SK-MEL-5 (cell line): ENCODE results near the gene PLEKHN1. TPM values are rescaled to one million over a fixed set of nuclear protein-coding genes. Genes with fewer than 3 reads are reported as not detected.

Experiments used
- DNase-seq: peaks from one replicate; pipeline ENCODE4 v3.0.0-alpha.2; 2016; ENCODE audit warnings: low read depth, low spot score
- in situ Hi-C: cut with HindIII; loops from 2 replicates; pipeline ENCODE4 v1.10.0; 2016; ENCODE audit warnings: low sequenced_read_pairs, high pct_unique_total_duplicates, low pct_unique_long_range_greater_than_20kb
- total RNA-seq: library from RNA; depleted of rRNA; stranded (reverse); fragments of >200 nt; shearing (Covaris generic); gene quantifications from 2 replicates; pipeline ENCODE4 v1.2.3, GENCODE V29; 2014

Gene PLEKHN1
- total RNA-seq, 1 experiment from 2014 or later: 0.03 TPM

DNA sequence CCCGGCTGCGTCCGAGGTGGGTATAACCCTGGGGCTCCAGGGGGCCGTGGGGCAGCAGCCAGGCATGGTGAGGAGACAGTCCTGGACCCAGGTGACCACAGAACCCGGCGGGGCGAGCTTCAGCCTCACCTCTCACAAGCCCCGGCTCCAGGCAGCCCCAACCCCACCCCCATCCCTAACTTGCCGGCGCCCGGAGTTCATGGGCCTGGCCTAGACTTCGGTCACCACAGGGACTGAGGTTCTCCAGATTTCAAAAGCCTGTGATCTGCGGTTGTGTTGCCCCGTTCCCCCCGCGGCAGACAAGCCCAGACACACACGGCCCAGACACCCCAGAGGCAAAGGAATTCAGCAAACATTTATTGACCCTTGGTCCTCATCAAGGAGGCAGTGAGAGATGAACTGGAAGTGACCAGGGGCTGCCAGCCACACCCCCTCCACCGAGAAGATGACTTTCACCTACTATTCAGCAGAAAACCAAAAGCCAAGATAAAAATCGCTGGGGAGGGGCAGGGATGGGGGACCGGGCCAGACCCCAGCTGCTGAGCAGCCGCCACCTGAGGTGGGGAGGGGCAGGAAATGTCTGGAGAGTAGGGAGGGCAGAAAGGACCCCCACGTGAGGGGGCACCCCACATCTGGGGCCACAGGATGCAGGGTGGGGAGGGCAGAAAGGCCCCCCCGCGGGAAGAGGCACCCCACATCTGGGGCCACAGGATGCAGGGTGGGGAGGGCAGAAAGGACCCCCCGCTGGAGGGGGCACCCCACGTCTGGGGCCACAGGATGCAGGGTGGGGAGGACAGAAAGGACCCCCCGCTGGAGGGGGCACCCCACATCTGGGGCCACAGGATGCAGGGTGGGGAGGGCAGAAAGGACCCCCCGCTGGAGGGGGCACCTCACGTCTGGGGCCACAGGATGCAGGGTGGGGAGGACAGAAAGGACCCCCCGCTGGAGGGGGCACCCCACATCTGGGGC lies 29.7 kb downstream of the PLEKHN1 start:
- in situ Hi-C loops: no loop called here
- no peak for DNase-seq

DNA sequence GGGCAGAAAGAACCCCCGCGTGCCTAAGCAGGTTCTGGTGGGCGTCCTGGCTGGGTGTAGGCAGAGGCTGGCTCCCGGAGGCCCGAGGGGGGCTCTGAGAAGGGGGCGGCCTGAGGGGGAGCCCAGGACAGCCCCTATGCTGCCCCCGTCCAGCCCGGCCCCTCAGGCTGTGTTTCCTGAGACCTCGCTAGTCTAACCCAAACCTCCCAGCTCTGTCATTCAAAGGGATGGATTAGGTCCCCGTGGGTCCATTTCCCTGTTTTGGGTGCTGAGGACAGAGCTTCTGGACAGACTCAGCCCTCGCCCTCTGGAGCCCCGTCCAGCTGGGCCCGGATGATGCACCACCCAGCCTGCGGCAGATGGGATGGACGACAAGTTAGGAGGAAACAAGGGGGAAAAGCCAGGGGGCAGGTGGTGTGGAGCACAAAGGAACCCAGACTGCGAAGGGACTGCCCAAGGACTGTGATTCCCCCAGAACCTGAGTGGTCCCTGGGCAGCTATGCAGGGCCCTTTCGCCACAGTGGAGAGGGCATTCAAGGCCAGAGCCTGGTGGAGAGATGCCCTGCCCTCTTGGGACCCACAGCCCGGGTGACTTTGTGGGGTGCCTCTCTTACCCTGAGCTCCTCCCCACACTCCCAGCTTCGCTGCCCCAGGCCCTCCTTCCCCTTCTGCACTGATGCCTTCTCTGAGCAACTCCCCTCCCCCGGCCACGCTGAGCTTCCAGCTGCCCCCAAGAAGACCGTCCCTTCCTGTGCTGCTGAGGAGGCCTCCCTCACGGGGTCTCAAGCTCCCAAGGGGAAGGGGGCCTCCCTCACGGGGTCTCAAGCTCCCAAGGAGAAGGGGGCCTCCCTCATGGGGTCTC lies 30.8 kb downstream of the PLEKHN1 start:
- in situ Hi-C loops: no loop called here
- no peak for DNase-seq

DNA sequence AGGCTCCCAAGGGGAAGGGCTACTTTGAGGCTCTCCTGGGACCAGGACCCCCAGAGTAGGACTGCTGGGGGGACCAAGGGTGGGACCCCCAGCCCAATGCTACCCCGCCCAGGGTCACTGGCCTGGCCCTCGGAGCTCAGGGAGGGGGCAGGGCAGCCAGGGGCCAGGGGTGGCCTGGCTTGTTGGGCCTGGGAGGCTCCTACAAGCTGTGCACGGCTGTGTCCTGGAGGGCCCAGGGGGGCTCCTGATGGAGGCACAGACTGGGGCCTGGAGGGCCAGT lies 31.4 kb downstream of the PLEKHN1 start:
- in situ Hi-C loops: no loop called here
- no peak for DNase-seq

DNA sequence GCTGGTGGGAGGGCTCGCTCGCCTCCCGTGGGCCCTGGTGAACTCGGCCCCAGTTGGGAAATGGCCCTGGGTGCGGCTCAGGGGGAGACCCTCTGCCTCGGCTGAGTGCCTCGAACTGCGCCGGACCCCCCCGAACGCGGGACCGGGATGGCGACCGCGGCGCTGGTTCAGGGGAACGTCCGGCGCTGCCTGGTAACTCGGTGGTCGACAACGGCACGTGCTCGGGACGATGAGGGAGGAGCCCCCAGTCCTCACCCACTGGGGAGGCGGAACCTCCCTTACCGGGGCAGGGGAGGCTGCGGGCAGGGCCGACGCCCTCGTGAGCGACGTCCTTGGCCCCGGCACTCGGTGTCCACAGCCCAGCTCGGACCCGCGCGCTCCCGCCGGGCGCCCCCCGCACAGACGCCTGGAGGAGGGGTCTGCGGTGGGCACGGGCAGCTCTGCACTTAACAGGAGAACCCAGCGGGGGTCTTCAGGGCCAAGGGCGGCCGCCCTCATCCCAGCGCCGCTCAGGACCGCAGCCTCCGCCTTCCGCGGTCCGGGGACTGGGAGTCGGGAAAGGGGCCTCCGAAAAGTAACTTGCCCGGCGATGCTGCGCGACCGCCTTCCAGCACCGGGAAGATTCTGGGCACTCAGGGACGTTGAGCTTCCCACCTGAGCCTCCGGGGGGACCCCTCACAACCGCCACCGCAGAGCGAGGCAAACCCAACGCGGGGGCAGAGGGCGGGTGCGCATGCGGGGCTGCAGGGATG lies 31.9 kb downstream of the PLEKHN1 start:
- no peak for DNase-seq
- in situ Hi-C loops: no loop called here

DNA sequence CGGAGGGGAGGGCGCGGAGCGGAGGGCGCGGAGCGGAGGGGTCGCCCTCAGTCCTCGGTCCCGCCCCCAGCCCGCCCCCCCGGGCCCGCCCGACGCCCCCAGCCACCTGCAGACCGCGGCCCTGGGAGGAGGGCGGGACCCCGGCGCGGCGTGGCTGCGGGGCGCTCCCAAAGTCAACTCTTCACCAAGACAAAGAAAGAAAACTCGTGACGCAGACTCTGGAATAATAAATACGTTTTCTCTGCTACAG lies 32.4 kb downstream of the PLEKHN1 start:
- in situ Hi-C loops: no loop called here
- no peak for DNase-seq

DNA sequence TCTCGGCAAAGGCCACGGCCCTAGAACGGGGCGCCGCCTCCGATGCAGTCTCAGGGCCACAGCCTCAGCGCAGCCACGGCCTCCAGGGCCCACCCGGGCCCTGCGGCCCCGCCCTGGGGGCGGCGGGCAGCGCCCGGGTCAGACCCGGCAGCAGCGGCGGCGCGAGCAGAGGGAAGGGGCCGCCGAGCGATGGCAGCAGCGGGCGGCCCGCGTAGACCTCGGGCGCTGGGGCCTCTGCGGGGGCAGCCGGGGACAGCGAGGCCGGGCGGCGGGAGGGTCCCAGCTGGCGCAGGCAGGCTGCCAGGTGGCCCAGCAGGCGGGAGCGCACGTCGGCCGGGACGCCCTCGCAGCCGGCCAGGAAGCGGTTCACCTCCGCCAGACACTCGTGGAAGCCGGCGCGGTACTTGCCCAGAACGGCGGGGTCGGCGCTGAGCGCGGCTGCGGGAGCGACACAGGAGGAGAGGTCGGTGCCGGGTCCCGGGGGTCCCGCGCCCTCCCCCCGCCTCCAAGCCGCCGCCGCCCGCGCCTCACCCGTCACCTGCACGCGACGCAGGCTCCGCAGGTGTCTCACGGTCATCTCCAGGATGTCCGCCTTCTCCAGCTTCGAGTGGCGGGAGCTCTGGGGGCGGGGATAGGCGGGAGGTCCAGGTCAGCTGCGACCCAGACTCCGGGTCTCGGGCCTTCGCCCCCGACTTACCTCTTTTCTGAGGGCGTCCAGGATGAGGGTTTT lies 32.9 kb downstream of the PLEKHN1 start:
- in situ Hi-C loops: no loop called here
- DNase-seq: no peak

DNA sequence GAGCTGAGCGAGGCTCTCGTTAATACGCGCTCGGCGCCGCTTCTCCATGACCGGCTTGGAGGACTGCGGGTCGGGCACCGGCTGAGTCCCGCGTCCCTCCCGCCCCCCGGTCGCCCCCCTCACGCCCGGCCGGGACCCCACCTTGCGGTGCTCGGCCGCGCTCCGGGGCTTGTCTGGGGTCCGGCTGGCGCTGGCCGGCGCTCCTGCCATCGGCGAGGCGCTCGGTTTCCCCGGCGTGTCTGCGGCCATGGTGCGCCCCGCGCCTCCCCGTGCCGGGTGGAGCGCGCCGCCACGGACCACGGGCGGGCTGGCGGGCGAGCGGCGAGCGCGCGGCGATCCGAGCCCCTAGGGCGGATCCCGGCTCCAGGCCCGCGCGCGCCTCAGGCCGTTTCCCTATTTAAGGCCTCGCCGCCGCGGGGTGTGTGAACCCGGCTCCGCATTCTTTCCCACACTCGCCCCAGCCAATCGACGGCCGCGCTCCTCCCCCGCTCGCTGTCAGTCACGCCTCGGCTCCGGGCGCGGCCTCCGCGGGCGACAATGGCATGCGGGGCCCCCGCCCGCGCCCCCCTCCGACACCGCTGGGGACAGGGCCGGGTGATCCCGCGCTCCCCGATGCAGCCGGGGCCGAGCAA lies 33.6 kb downstream of the PLEKHN1 start, which contains the start of gene HES4:
Gene HES4, minus strand, starts transcription at position 373 of the 632 bp plus-strand sequence. Its CDS starts 124 bp downstream, at position 249.
- DNase-seq: peak; percentile 77
- in situ Hi-C loops: no loop called here

DNA sequence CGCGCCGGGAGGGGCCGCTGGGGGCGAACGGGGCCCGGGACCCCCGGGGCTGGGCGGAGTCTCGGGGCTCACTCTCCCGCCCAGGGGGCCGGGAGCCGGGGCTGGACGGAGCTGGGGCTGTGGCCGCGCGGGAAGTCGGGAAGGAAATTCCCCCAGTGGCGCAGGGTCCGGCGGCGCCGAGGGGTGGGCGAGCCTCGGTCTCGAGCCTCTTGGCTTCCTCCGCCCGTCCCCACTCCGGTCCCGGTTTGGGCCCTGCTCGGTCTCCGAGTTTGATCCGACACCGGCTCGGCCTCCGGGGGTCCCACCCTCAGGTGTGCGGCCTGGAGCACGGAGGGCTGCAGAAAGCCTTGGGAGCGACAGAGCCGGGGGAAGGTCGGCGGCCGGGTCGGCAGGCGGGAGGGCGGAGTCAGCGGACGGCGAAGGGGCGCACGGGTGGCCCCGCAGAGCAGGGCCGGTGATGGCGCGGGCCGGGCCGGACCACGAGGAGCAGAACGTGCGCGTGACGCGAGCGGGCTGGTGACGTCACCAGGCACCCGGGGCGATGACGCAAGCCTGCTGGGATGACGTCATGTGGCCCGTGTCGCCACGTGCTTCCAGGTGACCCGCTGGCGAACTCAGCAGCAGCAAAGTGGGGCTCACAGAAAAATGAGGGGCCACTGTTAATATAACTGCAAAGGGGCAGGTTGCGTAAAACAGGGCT lies 34.2 kb downstream of the PLEKHN1 start:
- DNase-seq: peak; percentile 65
- in situ Hi-C loops: no loop called here

DNA sequence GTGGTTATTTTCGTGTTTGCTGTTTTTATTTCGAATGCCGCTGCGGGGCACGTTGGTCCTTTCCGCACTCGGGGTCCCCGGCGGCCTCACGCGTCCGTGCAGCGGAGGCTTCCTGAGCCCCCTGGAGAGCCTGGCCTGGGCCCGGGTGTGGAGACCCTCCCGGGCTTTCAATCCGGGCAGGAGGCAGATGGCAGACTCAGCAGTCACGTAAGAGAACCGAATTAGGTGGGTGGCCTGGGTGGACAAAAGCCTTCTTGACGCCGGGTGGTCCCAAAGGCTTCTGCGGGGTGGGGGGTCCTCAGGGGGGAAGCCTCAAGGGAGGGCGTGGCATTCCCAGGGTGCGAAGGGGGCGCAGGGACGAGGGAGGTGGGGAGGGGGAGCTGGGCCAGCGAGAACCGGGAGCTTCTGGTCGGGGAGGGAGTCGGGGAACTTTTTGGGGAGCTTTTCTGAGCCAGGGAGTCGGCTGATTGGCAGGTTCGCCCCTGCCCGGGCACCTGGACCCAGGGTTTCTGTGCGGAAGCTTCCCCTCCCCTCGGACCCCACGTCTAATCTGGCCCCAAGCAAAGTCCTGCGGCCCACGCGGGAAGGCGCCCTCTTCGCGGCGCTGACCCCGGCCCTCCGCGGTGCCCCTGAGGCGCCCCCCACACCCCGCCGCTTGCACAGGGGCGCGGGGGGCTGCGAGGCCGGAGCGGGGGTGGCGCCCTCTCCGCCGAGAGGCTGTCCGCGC lies 34.9 kb downstream of the PLEKHN1 start:
- no peak for DNase-seq
- in situ Hi-C loops: no loop called here

DNA sequence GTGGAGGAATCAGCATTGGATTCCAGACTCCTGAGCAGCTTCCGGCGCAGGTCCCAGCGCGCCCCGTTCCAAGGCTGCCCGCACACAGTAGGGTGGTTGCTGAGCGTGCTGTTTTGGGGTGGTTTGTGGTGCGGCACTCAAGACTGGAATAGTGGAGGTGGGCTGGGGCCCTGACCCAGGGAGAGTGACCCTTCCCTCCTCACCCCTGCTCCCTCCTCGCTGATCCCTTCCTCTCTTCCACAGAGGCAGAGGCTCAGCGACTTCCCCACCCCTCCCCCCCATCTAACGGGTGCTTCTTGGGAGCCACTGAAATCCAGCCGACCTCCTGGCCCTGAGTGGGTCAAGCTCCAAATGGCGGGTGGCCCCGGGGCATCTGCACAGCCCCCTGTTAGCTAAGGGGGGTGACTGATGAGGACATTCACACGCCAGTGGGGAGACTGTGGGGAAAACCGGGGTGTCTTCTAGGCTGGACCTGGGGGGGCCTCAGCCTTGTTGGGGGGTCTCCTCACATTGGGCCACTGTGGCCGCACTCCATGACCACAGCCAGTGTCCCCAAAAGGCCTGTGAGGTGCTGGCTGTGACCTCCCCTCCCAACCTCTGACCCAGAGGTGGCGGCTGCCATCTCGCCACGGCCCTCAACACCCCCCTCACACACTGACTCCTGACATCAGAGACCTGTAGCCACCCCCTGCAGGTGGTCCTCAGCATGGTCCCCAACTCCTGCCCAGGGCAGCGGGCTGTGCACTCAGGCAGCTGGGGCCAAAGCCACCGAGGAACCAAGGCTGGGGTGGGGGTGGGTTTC lies 37.5 kb downstream of the PLEKHN1 start:
- in situ Hi-C loops: no loop called here
- DNase-seq: no peak

DNA sequence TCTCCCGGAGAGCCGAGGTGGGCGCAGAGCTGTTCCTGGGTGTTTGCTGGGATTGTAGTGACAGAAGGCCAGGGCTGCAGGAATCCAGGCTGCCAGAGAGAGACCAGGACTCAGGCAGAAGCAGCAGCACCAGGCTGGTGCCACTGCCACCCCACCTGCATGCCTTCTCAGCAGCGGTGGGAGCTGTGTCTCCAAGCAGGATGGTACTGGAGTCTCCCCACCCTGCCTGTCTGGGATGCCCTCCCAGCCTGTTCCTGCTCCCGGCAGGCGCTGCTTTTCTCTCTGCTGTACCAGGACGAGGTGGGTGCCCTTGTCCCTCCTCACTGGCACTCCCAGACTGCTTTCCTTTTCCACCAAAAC lies 38.1 kb downstream of the PLEKHN1 start:
- no peak for DNase-seq
- in situ Hi-C loops: no loop called here

DNA sequence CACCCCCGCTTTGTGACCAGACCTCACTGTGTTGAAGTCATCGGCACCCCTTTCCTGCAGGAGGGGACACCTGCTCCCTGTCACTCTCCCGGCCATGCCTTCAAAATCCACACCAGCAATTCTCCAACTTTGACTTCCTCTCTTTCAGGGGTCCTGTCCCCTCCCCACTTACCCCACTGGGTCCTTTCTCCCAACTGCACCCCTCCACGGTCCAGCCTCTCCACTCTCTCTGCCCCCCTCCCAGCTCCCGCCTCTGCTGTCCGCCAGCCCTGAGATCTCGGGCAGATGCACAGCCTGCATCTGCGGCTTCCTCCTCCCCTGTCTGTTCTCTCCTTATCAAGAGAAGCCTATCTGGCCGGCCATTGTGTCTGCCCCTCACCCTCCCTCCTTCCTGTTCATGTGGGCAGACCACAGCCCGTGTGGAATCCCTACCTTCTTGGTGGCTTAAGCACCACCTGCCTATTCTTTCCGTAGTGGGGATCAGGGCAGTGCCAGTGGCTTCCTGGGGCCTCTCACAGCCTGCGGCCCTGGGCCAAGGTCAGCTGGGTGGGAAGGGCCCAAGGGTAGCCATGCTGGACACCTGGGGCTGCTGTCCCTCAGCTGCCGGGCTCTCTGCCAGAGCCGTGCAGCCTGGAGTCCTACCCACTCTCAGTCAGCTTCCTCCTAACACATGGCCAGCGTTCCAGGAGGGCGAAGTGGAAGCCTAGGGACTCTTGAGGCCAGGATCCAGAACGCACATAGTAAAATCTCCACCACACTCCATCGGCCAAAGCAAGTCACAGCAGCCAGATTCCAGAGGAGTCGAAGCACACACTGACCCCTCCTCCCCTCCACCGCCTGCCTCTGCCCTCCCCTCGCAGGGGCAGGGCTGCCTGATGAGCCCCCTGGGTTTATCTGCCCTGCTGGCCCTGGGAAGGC lies 38.8 kb downstream of the PLEKHN1 start:
- DNase-seq: no peak
- in situ Hi-C loops: no loop called here

DNA sequence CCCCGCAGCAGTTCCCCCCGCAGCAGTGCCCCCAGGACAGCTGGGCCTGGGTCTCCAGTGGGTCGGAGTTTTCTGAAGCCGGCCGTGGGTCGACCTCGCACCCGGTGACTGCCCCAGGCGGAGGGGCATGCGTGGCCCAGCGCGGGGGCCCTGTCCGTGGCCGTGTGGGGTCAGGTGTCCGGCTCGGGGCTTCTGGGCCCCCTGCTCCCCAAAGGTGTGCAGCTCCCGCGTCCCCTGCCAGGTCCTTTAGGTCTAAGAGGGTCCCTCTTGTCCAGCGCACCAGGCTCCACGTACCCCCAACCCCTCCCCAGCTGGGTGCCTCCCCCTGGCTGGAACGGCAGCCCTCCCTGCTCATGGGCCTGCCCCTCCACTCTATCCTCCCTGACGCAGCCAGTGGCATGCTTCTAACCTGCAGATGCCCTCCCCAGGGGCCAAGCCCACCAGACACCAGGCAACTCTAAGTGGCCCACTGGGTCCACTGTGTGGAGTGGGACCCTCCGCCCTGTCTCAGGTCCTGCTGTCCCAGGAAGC lies 39.6 kb downstream of the PLEKHN1 start:
- no peak for DNase-seq
- in situ Hi-C loops: no loop called here
